Esophagus (tissue), 2 donors: ENCODE results near the gene GSTM5. TPM values are rescaled to one million over a fixed set of nuclear protein-coding genes. Genes with fewer than 3 reads are reported as not detected.
"Not testable (repeated sequence)": the region's sequence is repeated elsewhere in the genome, so short reads cannot be mapped to it uniquely, and the experiment has no call there.

ENCODE experiments used
- H3K27ac ChIP-seq, 2 donors: one replicate each; pipeline ENCODE4 v1.5.1; 2013; ENCODE audit warnings: low read depth in 2 of 2, mild to moderate bottlenecking in 2 of 2, inconsistent platforms in 1 of 2, low read length in 1 of 2, moderate library complexity in 1 of 2
- H3K27me3 ChIP-seq, 2 donors: one replicate each; pipeline ENCODE4 v1.6.1; 2013; ENCODE audit warnings: low read length in 2 of 2, control low read depth in 1 of 2, mild to moderate bottlenecking in 1 of 2; ENCODE audit not compliant: insufficient read depth in 2 of 2, control insufficient read depth in 1 of 2
- H3K36me3 ChIP-seq, 2 donors: one replicate each; pipeline ENCODE4 v1.6.1; 2013; ENCODE audit warnings: low read length in 1 of 2; ENCODE audit not compliant: control insufficient read depth in 2 of 2, insufficient read depth in 2 of 2
- H3K4me1 ChIP-seq, 2 donors: one replicate each; pipeline ENCODE4 v1.6.1; 2013; ENCODE audit warnings: low read length in 1 of 2; ENCODE audit not compliant: control insufficient read depth in 2 of 2, insufficient read depth in 2 of 2
- H3K4me3 ChIP-seq, 2 donors: one replicate each; pipeline ENCODE4 v1.5.1; 2013; ENCODE audit warnings: low read length in 2 of 2, mild to moderate bottlenecking in 2 of 2, low read depth in 1 of 2, moderate library complexity in 1 of 2
- H3K9me3 ChIP-seq, 2 donors: one replicate each; pipeline ENCODE4 v1.6.1; 2013; ENCODE audit warnings: mild to moderate bottlenecking in 2 of 2, low read depth in 1 of 2, low read length in 1 of 2, moderate library complexity in 1 of 2; ENCODE audit not compliant: control insufficient read depth in 2 of 2, insufficient read depth in 1 of 2
- WGBS, 2 donors: extraction: QIAGEN DNeasy Blood & Tissue Kit; methylation state at CpG; one replicate each; pipeline ENCODE4 v1.1.7; 2013; 5-methylcytosine and 5-hydroxymethylcytosine counted together
- polyA plus RNA-seq, 2 donors: library from polyadenylated mRNA; stranded (reverse); fragments of 200-250 nt; gene quantifications; one replicate each; pipeline ENCODE4 v1.2.3, GENCODE V29; 2013
- donor health status: healthy with polysubstance abuse.
- donor health status: Bipolar disorder and iron deficiency.

The GSTM5 gene
- polyA plus RNA-seq, 2 donors, result 1.6 to 2.2 TPM

DNA sequence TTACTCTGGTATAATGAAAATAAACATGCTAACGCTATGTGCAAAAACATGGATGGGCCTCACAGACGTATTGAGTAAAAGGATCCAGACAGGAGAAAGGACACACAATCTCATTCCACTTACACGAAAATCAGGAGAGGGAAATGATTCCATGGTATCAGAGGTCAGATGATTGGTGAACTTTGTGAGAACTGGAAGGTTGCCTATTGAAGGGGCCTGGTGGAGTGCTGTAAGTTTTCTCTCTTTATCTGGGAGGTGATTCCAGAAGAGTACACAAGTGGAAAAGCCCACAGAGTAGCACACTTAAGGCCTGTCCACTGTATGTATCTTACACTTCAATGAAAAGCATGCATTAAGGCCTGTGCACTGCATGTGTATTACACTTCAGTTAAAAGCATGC is 34.6 kb upstream of the GSTM5 start:
- H3K9me3 ChIP-seq, result no peaks in the 10 kb centered on the region
- no peak overlapping the region for H3K4me3 ChIP-seq
- H3K27me3 ChIP-seq, result no peaks in the 10 kb centered on the region
- H3K36me3 ChIP-seq, result no peaks in the 10 kb centered on the region
- no peak overlapping the region for H3K27ac ChIP-seq
- no peaks in the 10 kb centered on the region for H3K4me1 ChIP-seq
- 71 to 73% methylated on average over 3 of the region's 3 CpGs for WGBS, 2 donors

- not testable (repeated sequence) for H3K27me3 ChIP-seq, H3K4me1 ChIP-seq, H3K27ac ChIP-seq, H3K9me3 ChIP-seq, H3K4me3 ChIP-seq, H3K36me3 ChIP-seq
- WGBS, 2 donors, result 87 to 90% methylated on average over 2 of the region's 2 CpGs
Measured at GRCh38 chr1:109678637-109679036, 33.4 kb upstream of the GSTM5 start.

DNA sequence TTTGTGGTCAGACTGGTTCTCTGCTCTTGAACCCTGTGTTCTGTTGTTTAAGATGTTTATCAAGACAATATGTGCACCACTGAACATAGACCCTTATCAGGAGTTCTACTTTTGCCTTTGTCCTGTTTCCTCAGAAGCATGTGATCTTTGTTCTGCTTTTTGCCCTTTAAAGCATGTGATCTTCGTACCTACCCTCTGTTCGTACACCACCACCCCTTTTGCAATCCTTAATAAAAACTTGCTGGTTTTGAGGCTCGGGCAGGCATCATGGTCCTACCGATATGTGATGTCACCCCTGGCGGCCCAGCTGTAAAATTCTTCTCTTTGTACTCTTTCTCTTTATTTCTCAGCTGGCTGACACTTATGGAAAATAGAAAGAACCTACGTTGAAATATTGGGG is 27.3 kb upstream of the GSTM5 start:
- not testable (repeated sequence) for H3K27me3 ChIP-seq, H3K9me3 ChIP-seq, H3K27ac ChIP-seq, H3K36me3 ChIP-seq, H3K4me3 ChIP-seq, H3K4me1 ChIP-seq
- WGBS, 2 donors, result 80 to 95% methylated on average over 6 of the region's 6 CpGs

DNA sequence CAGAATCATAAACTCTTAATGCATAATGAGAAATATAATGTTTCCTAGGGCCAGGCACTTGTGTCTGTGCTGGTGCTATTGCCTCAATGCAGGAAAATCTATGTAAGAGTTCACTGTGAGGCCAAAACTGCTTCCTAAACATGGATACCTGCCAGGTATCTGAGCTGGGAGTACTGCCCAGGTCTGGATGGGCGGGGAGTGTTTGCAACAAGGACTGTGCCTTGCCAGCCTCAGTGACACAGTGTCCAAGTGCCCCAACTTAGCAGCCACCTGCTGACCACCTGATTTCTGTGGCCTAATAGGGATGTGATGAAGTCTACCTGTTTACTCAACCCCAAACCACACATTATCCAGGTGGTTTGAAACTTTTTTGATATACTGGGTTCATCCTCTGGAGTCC is 26.7 kb upstream of the GSTM5 start:
- H3K27ac ChIP-seq, H3K36me3 ChIP-seq, H3K27me3 ChIP-seq, H3K4me3 ChIP-seq, H3K4me1 ChIP-seq, H3K9me3 ChIP-seq: not testable (repeated sequence)
- WGBS, 2 donors, result 41 to 67% methylated on average over 1 of the region's 1 CpG

DNA sequence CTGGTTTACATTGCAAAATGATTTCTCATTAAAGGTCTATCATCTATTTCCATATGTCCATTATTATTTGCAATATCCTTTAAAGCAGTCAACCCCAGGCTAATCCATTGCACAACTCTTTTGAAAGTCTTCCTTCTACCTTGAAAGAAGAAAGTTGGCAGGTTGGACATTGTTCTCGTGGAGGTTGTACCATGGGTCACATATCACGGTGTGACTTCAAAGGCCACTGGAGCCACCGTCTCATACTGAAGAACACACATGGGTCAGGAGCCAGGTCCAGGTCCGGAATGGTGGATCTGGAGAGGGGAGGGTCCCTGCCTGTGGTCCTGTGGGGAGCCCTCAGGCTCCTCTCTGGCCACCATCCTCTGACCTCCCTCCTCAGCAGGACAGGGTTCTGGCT is 26.2 kb upstream of the GSTM5 start:
- H3K27me3 ChIP-seq, H3K36me3 ChIP-seq, H3K9me3 ChIP-seq, H3K27ac ChIP-seq, H3K4me1 ChIP-seq, H3K4me3 ChIP-seq: not testable (repeated sequence)
- 60 to 76% methylated on average over 4 of the region's 4 CpGs for WGBS, 2 donors

GRCh38 chr1:109687109-109687508 is 24.9 kb upstream of the GSTM5 start:
- H3K4me3 ChIP-seq, result peak overlapping the region in 1 of 2 donors; percentile 13
- H3K4me1 ChIP-seq, H3K36me3 ChIP-seq, H3K27me3 ChIP-seq, H3K9me3 ChIP-seq: not testable (repeated sequence)
- 28 to 33% methylated on average over 11 of the region's 11 CpGs for WGBS, 2 donors
- H3K27ac ChIP-seq, result peak overlapping the region; percentile 75 to 81

DNA sequence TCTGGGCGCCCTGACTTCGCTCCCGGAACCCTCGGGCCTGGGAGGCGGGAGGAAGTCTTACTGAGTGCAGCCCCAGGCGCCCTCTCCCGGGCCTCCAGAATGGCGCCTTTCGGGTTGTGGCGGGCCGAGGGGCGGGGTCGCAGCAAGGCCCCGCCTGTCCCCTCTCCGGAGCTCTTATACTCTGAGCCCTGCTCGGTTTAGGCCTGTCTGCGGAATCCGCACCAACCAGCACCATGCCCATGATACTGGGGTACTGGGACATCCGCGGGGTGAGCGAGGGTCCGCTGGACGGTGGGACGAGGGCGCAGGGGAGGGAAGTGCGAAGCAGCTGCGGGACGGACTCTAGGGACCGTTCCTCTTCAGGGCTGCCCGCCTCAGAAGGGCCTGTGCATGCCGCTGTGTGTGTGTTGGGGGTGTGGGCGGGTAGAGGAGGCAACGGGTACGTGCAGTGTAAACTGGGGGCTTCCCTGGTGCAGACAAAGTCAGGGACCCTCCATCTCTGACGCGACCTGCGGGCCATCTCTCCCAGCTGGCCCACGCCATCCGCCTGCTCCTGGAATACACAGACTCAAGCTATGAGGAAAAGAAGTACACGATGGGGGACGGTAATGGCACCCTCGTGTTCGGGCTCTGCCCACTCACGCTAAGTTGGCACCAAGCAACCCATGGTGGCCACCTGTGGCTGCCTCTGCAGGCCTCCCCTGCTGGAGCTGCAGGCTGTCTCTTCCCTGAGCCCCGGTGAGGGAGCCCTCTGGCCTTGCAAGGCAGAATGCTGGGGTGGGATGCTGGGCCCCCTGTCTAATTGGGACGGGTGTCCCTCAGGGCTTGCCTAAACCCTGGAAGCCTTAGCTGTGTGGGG is 24.2 kb upstream of the GSTM5 start, which contains the start of gene GSTM1:
TSS of gene GSTM1 (plus strand) at position 177 of the 859 bp plus-strand sequence. CDS start at position 234, 57 bp downstream.
- Histone ChIP-seq H3K36me3 (no peaks in the 10 kb centered on the region), H3K4me1 (no peaks in the 10 kb centered on the region), H3K9me3 (no peaks in the 10 kb centered on the region), H3K27ac (peak within 1 kb of the TSS; percentile 75 to 81), H3K27me3 (no peaks in the 10 kb centered on the region), H3K4me3 (peak within 1 kb of the TSS; percentile 53 to 63)
- 0 to 1% methylated on average over 11 to 46 of the region's 46 CpGs for WGBS, 2 donors

GRCh38 chr1:109689844-109690405 is 22.1 kb upstream of the GSTM5 start:
- Histone ChIP-seq H3K27me3 (no peaks in the 10 kb centered on the region), H3K4me1 (no peaks in the 10 kb centered on the region), H3K27ac (peak overlapping the region in 1 of 2 donors; percentile 4), H3K9me3 (no peaks in the 10 kb centered on the region), H3K36me3 (no peaks in the 10 kb centered on the region), H3K4me3 (no peak overlapping the region)
- 56 to 59% methylated on average over 6 of the region's 6 CpGs for WGBS, 2 donors

- H3K36me3 ChIP-seq, result no peaks in the 10 kb centered on the region
- no peaks in the 10 kb centered on the region for H3K27me3 ChIP-seq
- no peaks in the 10 kb centered on the region for H3K4me1 ChIP-seq
- H3K4me3 ChIP-seq, result no peak overlapping the region
- 64 to 80% methylated on average over 5 to 6 of the region's 6 CpGs for WGBS, 2 donors
- H3K9me3 ChIP-seq, result no peaks in the 10 kb centered on the region
- no peak overlapping the region for H3K27ac ChIP-seq
Measured at GRCh38 chr1:109691759-109692158, 20.3 kb upstream of the GSTM5 start.

- not testable (repeated sequence) for H3K27ac ChIP-seq, H3K4me1 ChIP-seq, H3K9me3 ChIP-seq, H3K4me3 ChIP-seq, H3K27me3 ChIP-seq, H3K36me3 ChIP-seq
- WGBS, 2 donors, result 85 to 92% methylated on average over 5 of the region's 5 CpGs
Measured at GRCh38 chr1:109694400-109694799, 17.7 kb upstream of the GSTM5 start.
